GM23338 (cell line): ENCODE measurements around the gene OFD1. TPM values are rescaled to one million over a fixed set of nuclear protein-coding genes. Genes with fewer than 3 reads are reported as not detected.

Experiments used
- ATAC-seq: fragments of 200-7000 bp; cut with Tn5 transposase; 3 replicates; pipeline ENCODE4 v1.9.1; 2020
- DNase-seq: peaks from one replicate; pipeline ENCODE4 v3.0.0-alpha.2; 2015; ENCODE audit warnings: low spot score
- H2AFZ ChIP-seq: fragments of 200-600 bp; sonication (generic); 2 replicates; pipeline ENCODE4 v1.8.0; 2016; ENCODE audit warnings: antibody characterized with exemption, mild to moderate bottlenecking, moderate library complexity
- H3F3A ChIP-seq: fragments of 200-600 bp; sonication (generic); replicated peaks from 2 replicates; pipeline ENCODE4 v1.8.0; 2017; ENCODE audit warnings: antibody characterized with exemption, mixed run types, low read depth
- H3K27ac ChIP-seq: fragments of 200-600 bp; sonication (generic); 2 replicates; pipeline ENCODE4 v1.6.1; 2016; ENCODE audit warnings: low read depth
- H3K27me3 ChIP-seq: fragments of 200-600 bp; sonication (generic); 2 replicates; pipeline ENCODE4 v1.8.0; 2016; ENCODE audit warnings: mild to moderate bottlenecking, mixed run types, moderate library complexity; ENCODE audit not compliant: insufficient read depth
- H3K36me3 ChIP-seq: fragments of 200-600 bp; sonication (generic); 2 replicates; pipeline ENCODE4 v1.8.0; 2016; ENCODE audit warnings: mild to moderate bottlenecking; ENCODE audit not compliant: insufficient read depth
- H3K4me1 ChIP-seq: fragments of 200-600 bp; sonication (generic); 2 replicates; pipeline ENCODE4 v1.8.0; 2016; ENCODE audit warnings: mild to moderate bottlenecking, moderate library complexity; ENCODE audit not compliant: insufficient read depth
- H3K4me2 ChIP-seq: fragments of 200-600 bp; sonication (generic); 2 replicates; pipeline ENCODE4 v1.7.1; 2017; ENCODE audit warnings: mixed run types
- H3K4me3 ChIP-seq: fragments of 200-600 bp; sonication (generic); 2 replicates; pipeline ENCODE4 v1.6.1; 2016; ENCODE audit warnings: mixed run types
- H3K79me2 ChIP-seq: fragments of 200-600 bp; sonication (generic); replicated peaks from 2 replicates; pipeline ENCODE4 v1.8.0; 2017; ENCODE audit warnings: mild to moderate bottlenecking; ENCODE audit not compliant: insufficient read depth
- H3K9me2 ChIP-seq: fragments of 200-600 bp; sonication (generic); 2 replicates; pipeline ENCODE4 v1.8.0; 2017; ENCODE audit not compliant: insufficient read depth
- H4K20me1 ChIP-seq: fragments of 200-600 bp; sonication (generic); replicated peaks from 2 replicates; pipeline ENCODE4 v1.8.0; 2017; ENCODE audit warnings: mild to moderate bottlenecking; ENCODE audit not compliant: insufficient read depth
- H3K27ac Mint-ChIP-seq: 2 replicates; pipeline ENCODE4 v1.8.0; 2020; ENCODE audit warnings: inconsistent platforms, mild to moderate bottlenecking, moderate library complexity, mixed read lengths
- H3K27me3 Mint-ChIP-seq: 3 replicates; pipeline ENCODE4 v1.8.0; 2022; ENCODE audit warnings: low read depth, mild to moderate bottlenecking, moderate library complexity, mixed read lengths, inconsistent platforms; ENCODE audit not compliant: insufficient read depth, poor library complexity
- H3K36me3 Mint-ChIP-seq: 3 replicates; pipeline ENCODE4 v1.8.0; 2021; ENCODE audit warnings: low read depth, mild to moderate bottlenecking, inconsistent platforms, moderate library complexity, mixed read lengths
- H3K4me1 Mint-ChIP-seq: 3 replicates; pipeline ENCODE4 v1.8.0; 2020; ENCODE audit warnings: mild to moderate bottlenecking, inconsistent platforms, mixed read lengths
- H3K4me3 Mint-ChIP-seq: 3 replicates; pipeline ENCODE4 v1.8.0; 2021; ENCODE audit warnings: moderate library complexity, mild to moderate bottlenecking, inconsistent platforms, mixed read lengths
- H3K9me3 Mint-ChIP-seq: 3 replicates; pipeline ENCODE4 v1.8.0; 2020; ENCODE audit warnings: moderate library complexity, mild to moderate bottlenecking, inconsistent platforms, mixed read lengths
- CREB1 ChIP-seq: fragments of 250-450 bp; sonication (Bioruptor Pico); IDR thresholded peaks from 2 replicates; pipeline ENCODE4 v1.5.0; 2020; ENCODE audit warnings: low read depth, mild to moderate bottlenecking, moderate library complexity
- EZH2 ChIP-seq: fragments of 200-600 bp; sonication (generic); IDR thresholded peaks from one replicate; pipeline ENCODE4 v1.8.0; 2017; ENCODE audit warnings: antibody characterized with exemption, mild to moderate bottlenecking, low read depth; ENCODE audit not compliant: unreplicated experiment
- EZH2phosphoT487 ChIP-seq: fragments of 200-600 bp; sonication (generic); IDR thresholded peaks from one replicate; pipeline ENCODE4 v1.8.1; 2018; ENCODE audit warnings: antibody characterized with exemption; ENCODE audit not compliant: unreplicated experiment
- JUNB ChIP-seq: IDR thresholded peaks from one replicate; pipeline ENCODE4 v1.6.1; 2016; ENCODE audit warnings: antibody characterized with exemption; ENCODE audit not compliant: unreplicated experiment
- NANOG ChIP-seq: IDR thresholded peaks from 2 replicates; pipeline ENCODE4 v1.6.1; 2016; ENCODE audit warnings: antibody characterized with exemption, borderline replicate concordance
- POLR2AphosphoS5 ChIP-seq: IDR thresholded peaks from 2 replicates; pipeline ENCODE4 v1.6.1; 2016; ENCODE audit warnings: antibody characterized with exemption, low read depth
- STAT1 ChIP-seq: IDR thresholded peaks from one replicate; pipeline ENCODE4 v1.6.1; 2016; ENCODE audit warnings: antibody characterized with exemption; ENCODE audit not compliant: unreplicated experiment
- ZNF114 ChIP-seq: fragments of 250-450 bp; sonication (Bioruptor Pico); IDR thresholded peaks from 2 replicates; pipeline ENCODE4 v1.5.0; 2020; ENCODE audit warnings: mild to moderate bottlenecking, moderate library complexity
- ZNF331 ChIP-seq: fragments of 250-450 bp; sonication (Bioruptor Pico); IDR thresholded peaks from 2 replicates; pipeline ENCODE4 v1.5.0; 2020; ENCODE audit warnings: low read depth, mild to moderate bottlenecking, moderate library complexity
- polyA plus RNA-seq: library from polyadenylated mRNA; unstranded; fragments of >200 nt; fragmentation: Nextera tagmentation; extraction: Ambion mirVana; gene quantifications from 2 replicates; pipeline ENCODE4 v1.2.1, GENCODE V29; 2016
- total RNA-seq: library from RNA; depleted of rRNA; stranded (reverse); fragments of >200 nt; shearing (Covaris generic); gene quantifications from 2 replicates; pipeline ENCODE4 v1.2.3, GENCODE V29; 2014
- TF ChIP-seq, protein P1 (sequence below), 2 experiments: fragments of 200-600 bp in 1 of 2; sonication (generic) in 1 of 2; conservative IDR thresholded peaks; 2 replicates each; pipeline versions ENCODE4 v1.5.1 to v1.6.1; 2016 to 2017; ENCODE audit warnings: antibody characterized with exemption in 2 of 2, low read depth in 2 of 2, mild to moderate bottlenecking in 2 of 2, moderate library complexity in 1 of 2
- TF ChIP-seq, protein P2 (sequence below): fragments of 250-450 bp; sonication (Bioruptor Pico); IDR thresholded peaks from 2 replicates; pipeline ENCODE4 v1.5.0; 2020; ENCODE audit warnings: mild to moderate bottlenecking, moderate library complexity
- TF ChIP-seq, protein P3 (sequence below): IDR thresholded peaks from one replicate; pipeline ENCODE4 v1.6.1; 2018; ENCODE audit warnings: antibody characterized with exemption; ENCODE audit not compliant: unreplicated experiment
- TF ChIP-seq, protein P4 (sequence below): IDR thresholded peaks from 2 replicates; pipeline ENCODE4 v1.6.1; 2016; ENCODE audit warnings: antibody characterized with exemption

Gene OFD1
- total and polyA plus RNA-seq, 2 experiments from 2014 or later: 21.2 to 55.0 TPM

DNA sequence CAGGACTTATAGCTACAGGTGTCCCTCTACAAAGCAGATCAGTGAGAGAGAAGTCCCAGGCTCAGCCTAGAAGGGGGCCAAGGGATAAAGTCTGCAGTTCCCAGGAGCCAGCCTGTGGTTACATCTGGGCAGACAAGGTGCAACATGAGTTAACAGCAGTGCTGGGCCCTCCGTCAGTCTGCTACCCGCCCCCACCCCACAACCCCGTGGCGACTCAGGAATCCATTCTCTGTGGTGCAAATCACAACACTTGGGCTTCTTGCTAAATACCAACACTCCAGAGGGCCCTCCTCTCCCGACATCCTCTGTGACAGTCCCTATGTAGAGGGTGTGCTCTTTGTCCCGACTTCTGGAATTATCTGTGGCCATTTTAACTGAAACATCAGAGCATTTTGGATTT is 68.6 kb downstream of the OFD1 start:
- peaks cover 31% of the 10 kb centered on the region for H3K4me1 ChIP-seq
- peaks cover 14% of the 10 kb centered on the region for H3K36me3 Mint-ChIP-seq
- no peak overlapping the region for H2AFZ ChIP-seq
- no peaks in the 10 kb centered on the region for H3K36me3 ChIP-seq
- ATAC-seq (peak; percentile 94), DNase-seq (peak; percentile 50)
- H3K4me3 ChIP-seq: no peak overlapping the region
- no peak overlapping the region for H3K27ac ChIP-seq
- H3F3A ChIP-seq: no peaks in the 10 kb centered on the region
- H3K4me3 Mint-ChIP-seq: no peak overlapping the region
- peaks cover 9% of the 10 kb centered on the region for H3K79me2 ChIP-seq
- TF ChIP-seq NANOG (no peak), STAT1 (no peak), CREB1 (CRISPR knock-in tag) (no peak), ZNF331 (CRISPR knock-in tag) (no peak), EZH2 (no peak), EZH2phosphoT487 (no peak), POLR2AphosphoS5 (no peak), ZNF114 (CRISPR knock-in tag) (no peak), JUNB (no peak)
- TF ChIP-seq, protein P1, sequence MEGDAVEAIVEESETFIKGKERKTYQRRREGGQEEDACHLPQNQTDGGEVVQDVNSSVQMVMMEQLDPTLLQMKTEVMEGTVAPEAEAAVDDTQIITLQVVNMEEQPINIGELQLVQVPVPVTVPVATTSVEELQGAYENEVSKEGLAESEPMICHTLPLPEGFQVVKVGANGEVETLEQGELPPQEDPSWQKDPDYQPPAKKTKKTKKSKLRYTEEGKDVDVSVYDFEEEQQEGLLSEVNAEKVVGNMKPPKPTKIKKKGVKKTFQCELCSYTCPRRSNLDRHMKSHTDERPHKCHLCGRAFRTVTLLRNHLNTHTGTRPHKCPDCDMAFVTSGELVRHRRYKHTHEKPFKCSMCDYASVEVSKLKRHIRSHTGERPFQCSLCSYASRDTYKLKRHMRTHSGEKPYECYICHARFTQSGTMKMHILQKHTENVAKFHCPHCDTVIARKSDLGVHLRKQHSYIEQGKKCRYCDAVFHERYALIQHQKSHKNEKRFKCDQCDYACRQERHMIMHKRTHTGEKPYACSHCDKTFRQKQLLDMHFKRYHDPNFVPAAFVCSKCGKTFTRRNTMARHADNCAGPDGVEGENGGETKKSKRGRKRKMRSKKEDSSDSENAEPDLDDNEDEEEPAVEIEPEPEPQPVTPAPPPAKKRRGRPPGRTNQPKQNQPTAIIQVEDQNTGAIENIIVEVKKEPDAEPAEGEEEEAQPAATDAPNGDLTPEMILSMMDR (conservative IDR thresholded peaks at IDR 0.05; ENCODE audit: low read depth in 2 of 2): no peak
- TF ChIP-seq, protein P2, sequence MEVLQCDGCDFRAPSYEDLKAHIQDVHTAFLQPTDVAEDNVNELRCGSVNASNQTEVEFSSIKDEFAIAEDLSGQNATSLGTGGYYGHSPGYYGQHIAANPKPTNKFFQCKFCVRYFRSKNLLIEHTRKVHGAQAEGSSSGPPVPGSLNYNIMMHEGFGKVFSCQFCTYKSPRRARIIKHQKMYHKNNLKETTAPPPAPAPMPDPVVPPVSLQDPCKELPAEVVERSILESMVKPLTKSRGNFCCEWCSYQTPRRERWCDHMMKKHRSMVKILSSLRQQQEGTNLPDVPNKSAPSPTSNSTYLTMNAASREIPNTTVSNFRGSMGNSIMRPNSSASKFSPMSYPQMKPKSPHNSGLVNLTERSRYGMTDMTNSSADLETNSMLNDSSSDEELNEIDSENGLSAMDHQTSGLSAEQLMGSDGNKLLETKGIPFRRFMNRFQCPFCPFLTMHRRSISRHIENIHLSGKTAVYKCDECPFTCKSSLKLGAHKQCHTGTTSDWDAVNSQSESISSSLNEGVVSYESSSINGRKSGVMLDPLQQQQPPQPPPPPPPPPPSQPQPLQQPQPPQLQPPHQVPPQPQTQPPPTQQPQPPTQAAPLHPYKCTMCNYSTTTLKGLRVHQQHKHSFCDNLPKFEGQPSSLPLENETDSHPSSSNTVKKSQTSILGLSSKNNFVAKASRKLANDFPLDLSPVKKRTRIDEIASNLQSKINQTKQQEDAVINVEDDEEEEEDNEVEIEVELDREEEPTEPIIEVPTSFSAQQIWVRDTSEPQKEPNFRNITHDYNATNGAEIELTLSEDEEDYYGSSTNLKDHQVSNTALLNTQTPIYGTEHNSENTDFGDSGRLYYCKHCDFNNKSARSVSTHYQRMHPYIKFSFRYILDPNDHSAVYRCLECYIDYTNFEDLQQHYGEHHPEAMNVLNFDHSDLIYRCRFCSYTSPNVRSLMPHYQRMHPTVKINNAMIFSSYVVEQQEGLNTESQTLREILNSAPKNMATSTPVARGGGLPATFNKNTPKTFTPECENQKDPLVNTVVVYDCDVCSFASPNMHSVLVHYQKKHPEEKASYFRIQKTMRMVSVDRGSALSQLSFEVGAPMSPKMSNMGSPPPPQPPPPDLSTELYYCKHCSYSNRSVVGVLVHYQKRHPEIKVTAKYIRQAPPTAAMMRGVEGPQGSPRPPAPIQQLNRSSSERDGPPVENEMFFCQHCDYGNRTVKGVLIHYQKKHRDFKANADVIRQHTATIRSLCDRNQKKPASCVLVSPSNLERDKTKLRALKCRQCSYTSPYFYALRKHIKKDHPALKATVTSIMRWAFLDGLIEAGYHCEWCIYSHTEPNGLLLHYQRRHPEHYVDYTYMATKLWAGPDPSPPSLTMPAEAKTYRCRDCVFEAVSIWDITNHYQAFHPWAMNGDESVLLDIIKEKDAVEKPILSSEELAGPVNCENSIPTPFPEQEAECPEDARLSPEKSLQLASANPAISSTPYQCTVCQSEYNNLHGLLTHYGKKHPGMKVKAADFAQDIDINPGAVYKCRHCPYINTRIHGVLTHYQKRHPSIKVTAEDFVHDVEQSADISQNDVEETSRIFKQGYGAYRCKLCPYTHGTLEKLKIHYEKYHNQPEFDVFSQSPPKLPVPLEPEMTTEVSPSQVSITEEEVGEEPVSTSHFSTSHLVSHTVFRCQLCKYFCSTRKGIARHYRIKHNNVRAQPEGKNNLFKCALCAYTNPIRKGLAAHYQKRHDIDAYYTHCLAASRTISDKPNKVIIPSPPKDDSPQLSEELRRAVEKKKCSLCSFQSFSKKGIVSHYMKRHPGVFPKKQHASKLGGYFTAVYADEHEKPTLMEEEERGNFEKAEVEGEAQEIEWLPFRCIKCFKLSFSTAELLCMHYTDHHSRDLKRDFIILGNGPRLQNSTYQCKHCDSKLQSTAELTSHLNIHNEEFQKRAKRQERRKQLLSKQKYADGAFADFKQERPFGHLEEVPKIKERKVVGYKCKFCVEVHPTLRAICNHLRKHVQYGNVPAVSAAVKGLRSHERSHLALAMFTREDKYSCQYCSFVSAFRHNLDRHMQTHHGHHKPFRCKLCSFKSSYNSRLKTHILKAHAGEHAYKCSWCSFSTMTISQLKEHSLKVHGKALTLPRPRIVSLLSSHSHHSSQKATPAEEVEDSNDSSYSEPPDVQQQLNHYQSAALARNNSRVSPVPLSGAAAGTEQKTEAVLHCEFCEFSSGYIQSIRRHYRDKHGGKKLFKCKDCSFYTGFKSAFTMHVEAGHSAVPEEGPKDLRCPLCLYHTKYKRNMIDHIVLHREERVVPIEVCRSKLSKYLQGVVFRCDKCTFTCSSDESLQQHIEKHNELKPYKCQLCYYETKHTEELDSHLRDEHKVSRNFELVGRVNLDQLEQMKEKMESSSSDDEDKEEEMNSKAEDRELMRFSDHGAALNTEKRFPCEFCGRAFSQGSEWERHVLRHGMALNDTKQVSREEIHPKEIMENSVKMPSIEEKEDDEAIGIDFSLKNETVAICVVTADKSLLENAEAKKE (CRISPR knock-in tag): no peak
- TF ChIP-seq, protein P3, sequence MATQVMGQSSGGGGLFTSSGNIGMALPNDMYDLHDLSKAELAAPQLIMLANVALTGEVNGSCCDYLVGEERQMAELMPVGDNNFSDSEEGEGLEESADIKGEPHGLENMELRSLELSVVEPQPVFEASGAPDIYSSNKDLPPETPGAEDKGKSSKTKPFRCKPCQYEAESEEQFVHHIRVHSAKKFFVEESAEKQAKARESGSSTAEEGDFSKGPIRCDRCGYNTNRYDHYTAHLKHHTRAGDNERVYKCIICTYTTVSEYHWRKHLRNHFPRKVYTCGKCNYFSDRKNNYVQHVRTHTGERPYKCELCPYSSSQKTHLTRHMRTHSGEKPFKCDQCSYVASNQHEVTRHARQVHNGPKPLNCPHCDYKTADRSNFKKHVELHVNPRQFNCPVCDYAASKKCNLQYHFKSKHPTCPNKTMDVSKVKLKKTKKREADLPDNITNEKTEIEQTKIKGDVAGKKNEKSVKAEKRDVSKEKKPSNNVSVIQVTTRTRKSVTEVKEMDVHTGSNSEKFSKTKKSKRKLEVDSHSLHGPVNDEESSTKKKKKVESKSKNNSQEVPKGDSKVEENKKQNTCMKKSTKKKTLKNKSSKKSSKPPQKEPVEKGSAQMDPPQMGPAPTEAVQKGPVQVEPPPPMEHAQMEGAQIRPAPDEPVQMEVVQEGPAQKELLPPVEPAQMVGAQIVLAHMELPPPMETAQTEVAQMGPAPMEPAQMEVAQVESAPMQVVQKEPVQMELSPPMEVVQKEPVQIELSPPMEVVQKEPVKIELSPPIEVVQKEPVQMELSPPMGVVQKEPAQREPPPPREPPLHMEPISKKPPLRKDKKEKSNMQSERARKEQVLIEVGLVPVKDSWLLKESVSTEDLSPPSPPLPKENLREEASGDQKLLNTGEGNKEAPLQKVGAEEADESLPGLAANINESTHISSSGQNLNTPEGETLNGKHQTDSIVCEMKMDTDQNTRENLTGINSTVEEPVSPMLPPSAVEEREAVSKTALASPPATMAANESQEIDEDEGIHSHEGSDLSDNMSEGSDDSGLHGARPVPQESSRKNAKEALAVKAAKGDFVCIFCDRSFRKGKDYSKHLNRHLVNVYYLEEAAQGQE: no peak
- TF ChIP-seq, protein P4, sequence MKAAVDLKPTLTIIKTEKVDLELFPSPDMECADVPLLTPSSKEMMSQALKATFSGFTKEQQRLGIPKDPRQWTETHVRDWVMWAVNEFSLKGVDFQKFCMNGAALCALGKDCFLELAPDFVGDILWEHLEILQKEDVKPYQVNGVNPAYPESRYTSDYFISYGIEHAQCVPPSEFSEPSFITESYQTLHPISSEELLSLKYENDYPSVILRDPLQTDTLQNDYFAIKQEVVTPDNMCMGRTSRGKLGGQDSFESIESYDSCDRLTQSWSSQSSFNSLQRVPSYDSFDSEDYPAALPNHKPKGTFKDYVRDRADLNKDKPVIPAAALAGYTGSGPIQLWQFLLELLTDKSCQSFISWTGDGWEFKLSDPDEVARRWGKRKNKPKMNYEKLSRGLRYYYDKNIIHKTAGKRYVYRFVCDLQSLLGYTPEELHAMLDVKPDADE: no peak
- H3K27me3 Mint-ChIP-seq: peaks cover 4% of the 10 kb centered on the region
- no peaks in the 10 kb centered on the region for H4K20me1 ChIP-seq
- H3K4me1 Mint-ChIP-seq: peaks cover 43% of the 10 kb centered on the region
- 0 out of 3 replicates have a peak, but pooled peaks cover 3% of the 10 kb centered on the region for H3K9me3 Mint-ChIP-seq
- no peaks in the 10 kb centered on the region for H3K27me3 ChIP-seq
- H3K27ac Mint-ChIP-seq: 0 out of 2 replicates have a peak overlapping the region, but pooled peaks have one; percentile 22
- no peaks in the 10 kb centered on the region for H3K9me2 ChIP-seq
- H3K4me2 ChIP-seq: peak overlapping the region; percentile 52
